HepG2 (cell line): ENCODE data around the gene NFIL3. TPM values are rescaled to one million over a fixed set of nuclear protein-coding genes. Genes with fewer than 3 reads are reported as not detected.

Experiments
- JDP2 ChIP-seq: sonication (generic); formaldehyde crosslinking; IDR thresholded peaks from 2 replicates; pipeline ENCODE4 v1.8.1; 2022; ENCODE audit warnings: missing genetic modification reagents, borderline replicate concordance
- KDM5B ChIP-seq: sonication (generic); formaldehyde crosslinking; IDR thresholded peaks from 2 replicates; pipeline ENCODE4 v1.4.0; 2020; ENCODE audit warnings: missing genetic modification reagents, mild to moderate bottlenecking, borderline replicate concordance
- MTA3 ChIP-seq: sonication (generic); formaldehyde crosslinking; IDR thresholded peaks from 2 replicates; pipeline ENCODE4 v1.4.0; 2020; ENCODE audit warnings: missing genetic modification reagents
- NFATC3 ChIP-seq: sonication (generic); formaldehyde crosslinking; IDR thresholded peaks from 2 replicates; pipeline ENCODE4 v1.5.1; 2020; ENCODE audit warnings: mild to moderate bottlenecking, missing genetic modification reagents
- PPARG ChIP-seq: conservative IDR thresholded peaks from 2 replicates; pipeline ENCODE4 v1.6.1; 2016; ENCODE audit warnings: missing biosample characterization, missing genetic modification reagents
- SATB2 ChIP-seq: sonication (generic); formaldehyde crosslinking; IDR thresholded peaks from 2 replicates; pipeline ENCODE4 v1.5.0; 2020; ENCODE audit warnings: missing genetic modification reagents
- SNAPC5 ChIP-seq: sonication (generic); formaldehyde crosslinking; IDR thresholded peaks from 2 replicates; pipeline ENCODE4 v1.8.1; 2023; ENCODE audit warnings: mild to moderate bottlenecking, missing genetic modification reagents, borderline replicate concordance
- TEAD2 ChIP-seq: sonication (generic); formaldehyde crosslinking; IDR thresholded peaks from 2 replicates; pipeline ENCODE4 v1.9.0; 2021; ENCODE audit warnings: missing genetic modification reagents
- TP53 ChIP-seq: sonication (generic); formaldehyde crosslinking; conservative IDR thresholded peaks from 2 replicates; pipeline ENCODE4 v1.4.0; 2020; ENCODE audit warnings: missing genetic modification reagents
- ZFP41 ChIP-seq: sonication (generic); formaldehyde crosslinking; IDR thresholded peaks from 2 replicates; pipeline ENCODE4 v1.4.0; 2020; ENCODE audit warnings: mild to moderate bottlenecking, missing genetic modification reagents, borderline replicate concordance
- ZKSCAN8 ChIP-seq: IDR thresholded peaks from 2 replicates; pipeline ENCODE4 v1.6.1; 2016; ENCODE audit warnings: borderline replicate concordance, missing genetic modification reagents, missing compliant biosample characterization
- ZNF574 ChIP-seq: sonication (generic); formaldehyde crosslinking; IDR thresholded peaks from 2 replicates; pipeline ENCODE4 v1.4.0; 2020; ENCODE audit warnings: missing genetic modification reagents
- ZNF660 ChIP-seq: sonication (generic); formaldehyde crosslinking; IDR thresholded peaks from 2 replicates; pipeline ENCODE4 v1.5.1; 2020; ENCODE audit warnings: mild to moderate bottlenecking, low read depth, missing genetic modification reagents, borderline replicate concordance
- ZNF670 ChIP-seq: sonication (generic); formaldehyde crosslinking; IDR thresholded peaks from 2 replicates; pipeline ENCODE4 v1.8.0; 2022; ENCODE audit warnings: mild to moderate bottlenecking, missing genetic modification reagents, borderline replicate concordance
- ZNF782 ChIP-seq: sonication (generic); formaldehyde crosslinking; IDR thresholded peaks from 2 replicates; pipeline ENCODE4 v1.4.0; 2020; ENCODE audit warnings: missing genetic modification reagents, mild to moderate bottlenecking, borderline replicate concordance
- polyA plus RNA-seq, 8 experiments: library from polyadenylated mRNA; depleted of rRNA in 3 of 8; stranded (reverse) in 7 of 8; unstranded in 1 of 8; fragments of >200 nt; fragmentation: Illumina TruSeq in 4 of 8; extraction: Trizol in 4 of 8; gene quantifications; 2 replicates each; pipeline versions ENCODE4 v1.2.1 to v1.2.3, GENCODE V29; 2011 to 2016; ENCODE audit warnings: low read depth in 4 of 8, missing spikeins in 1 of 8, mixed read lengths in 1 of 8; ENCODE audit not compliant: insufficient read depth in 1 of 8
- total RNA-seq, 5 experiments: library from RNA; depleted of rRNA; stranded (reverse); fragments of >200 nt; fragmentation: Illumina TruSeq; extraction: Trizol; gene quantifications; 2 replicates each; pipeline ENCODE4 v1.2.3, GENCODE V29; 2016; ENCODE audit warnings: low read depth in 1 of 5
- TF ChIP-seq, protein P1 (sequence below): sonication (generic); formaldehyde crosslinking; IDR thresholded peaks from one replicate; pipeline ENCODE4 v1.5.1; 2020; ENCODE audit warnings: mild to moderate bottlenecking, missing genetic modification reagents; ENCODE audit errors: not compliant biosample characterization
- TF ChIP-seq, protein P2 (sequence below): sonication (generic); formaldehyde crosslinking; IDR thresholded peaks from 2 replicates; pipeline ENCODE4 v1.8.0; 2022; ENCODE audit warnings: missing genetic modification reagents, mild to moderate bottlenecking, inconsistent platforms, borderline replicate concordance

Gene NFIL3
- total and polyA plus RNA-seq, 2 of the 13 experiments (the other 11 are each of a cell fraction or from before 2014, with no cell fraction given): 46.6 to 54.2 TPM

- TF ChIP-seq, protein P1, sequence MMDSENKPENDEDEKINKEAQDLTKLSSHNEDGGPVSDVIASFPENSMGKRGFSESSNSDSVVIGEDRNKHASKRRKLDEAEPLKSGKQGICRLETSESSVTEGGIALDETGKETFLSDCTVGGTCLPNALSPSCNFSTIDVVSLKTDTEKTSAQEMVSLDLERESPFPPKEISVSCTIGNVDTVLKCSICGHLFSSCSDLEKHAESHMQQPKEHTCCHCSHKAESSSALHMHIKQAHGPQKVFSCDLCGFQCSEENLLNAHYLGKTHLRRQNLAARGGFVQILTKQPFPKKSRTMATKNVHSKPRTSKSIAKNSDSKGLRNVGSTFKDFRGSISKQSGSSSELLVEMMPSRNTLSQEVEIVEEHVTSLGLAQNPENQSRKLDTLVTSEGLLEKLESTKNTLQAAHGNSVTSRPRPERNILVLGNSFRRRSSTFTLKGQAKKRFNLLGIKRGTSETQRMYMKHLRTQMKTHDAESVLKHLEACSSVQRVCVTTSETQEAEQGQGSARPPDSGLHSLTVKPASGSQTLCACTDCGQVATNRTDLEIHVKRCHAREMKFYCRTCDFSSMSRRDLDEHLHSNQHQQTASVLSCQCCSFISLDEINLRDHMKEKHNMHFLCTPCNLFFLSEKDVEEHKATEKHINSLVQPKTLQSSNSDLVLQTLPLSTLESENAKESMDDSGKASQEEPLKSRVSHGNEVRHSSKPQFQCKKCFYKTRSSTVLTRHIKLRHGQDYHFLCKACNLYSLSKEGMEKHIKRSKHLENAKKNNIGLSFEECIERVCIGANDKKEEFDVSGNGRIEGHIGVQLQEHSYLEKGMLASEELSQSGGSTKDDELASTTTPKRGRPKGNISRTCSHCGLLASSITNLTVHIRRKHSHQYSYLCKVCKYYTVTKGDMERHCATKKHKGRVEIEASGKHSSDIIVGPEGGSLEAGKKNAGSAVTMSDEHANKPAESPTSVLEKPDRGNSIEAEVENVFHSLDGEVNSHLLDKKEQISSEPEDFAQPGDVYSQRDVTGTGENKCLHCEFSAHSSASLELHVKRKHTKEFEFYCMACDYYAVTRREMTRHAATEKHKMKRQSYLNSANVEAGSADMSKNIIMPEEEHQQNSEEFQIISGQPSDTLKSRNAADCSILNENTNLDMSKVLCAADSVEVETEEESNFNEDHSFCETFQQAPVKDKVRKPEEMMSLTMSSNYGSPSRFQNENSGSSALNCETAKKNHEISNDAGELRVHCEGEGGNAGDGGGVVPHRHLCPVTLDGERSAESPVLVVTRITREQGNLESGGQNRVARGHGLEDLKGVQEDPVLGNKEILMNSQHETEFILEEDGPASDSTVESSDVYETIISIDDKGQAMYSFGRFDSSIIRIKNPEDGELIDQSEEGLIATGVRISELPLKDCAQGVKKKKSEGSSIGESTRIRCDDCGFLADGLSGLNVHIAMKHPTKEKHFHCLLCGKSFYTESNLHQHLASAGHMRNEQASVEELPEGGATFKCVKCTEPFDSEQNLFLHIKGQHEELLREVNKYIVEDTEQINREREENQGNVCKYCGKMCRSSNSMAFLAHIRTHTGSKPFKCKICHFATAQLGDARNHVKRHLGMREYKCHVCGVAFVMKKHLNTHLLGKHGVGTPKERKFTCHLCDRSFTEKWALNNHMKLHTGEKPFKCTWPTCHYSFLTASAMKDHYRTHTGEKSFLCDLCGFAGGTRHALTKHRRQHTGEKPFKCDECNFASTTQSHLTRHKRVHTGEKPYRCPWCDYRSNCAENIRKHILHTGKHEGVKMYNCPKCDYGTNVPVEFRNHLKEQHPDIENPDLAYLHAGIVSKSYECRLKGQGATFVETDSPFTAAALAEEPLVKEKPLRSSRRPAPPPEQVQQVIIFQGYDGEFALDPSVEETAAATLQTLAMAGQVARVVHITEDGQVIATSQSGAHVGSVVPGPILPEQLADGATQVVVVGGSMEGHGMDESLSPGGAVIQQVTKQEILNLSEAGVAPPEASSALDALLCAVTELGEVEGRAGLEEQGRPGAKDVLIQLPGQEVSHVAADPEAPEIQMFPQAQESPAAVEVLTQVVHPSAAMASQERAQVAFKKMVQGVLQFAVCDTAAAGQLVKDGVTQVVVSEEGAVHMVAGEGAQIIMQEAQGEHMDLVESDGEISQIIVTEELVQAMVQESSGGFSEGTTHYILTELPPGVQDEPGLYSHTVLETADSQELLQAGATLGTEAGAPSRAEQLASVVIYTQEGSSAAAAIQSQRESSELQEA (CRISPR knock-in tag): peak; percentile 32
- TF ChIP-seq SATB2 (CRISPR knock-in tag) (no peak), JDP2 (CRISPR knock-in tag) (no peak; the same call in 1 of the 2 replicates), TEAD2 (CRISPR knock-in tag) (no peak), PPARG (no peak), ZNF574 (peak; percentile 67; the same call in 1 of the 2 replicates), ZNF670 (CRISPR knock-in tag) (no peak), KDM5B (CRISPR knock-in tag) (peak; percentile 79), ZFP41 (CRISPR knock-in tag) (no peak), MTA3 (CRISPR knock-in tag) (no peak), ZNF660 (CRISPR knock-in tag) (no peak), ZNF782 (no peak), ZKSCAN8 (CRISPR knock-in tag) (no peak), SNAPC5 (CRISPR knock-in tag) (no peak), NFATC3 (CRISPR knock-in tag) (no peak), TP53 (CRISPR knock-in tag) (0 out of 2 replicates have a peak, but pooled peaks have one; percentile 11)
- TF ChIP-seq, protein P2, sequence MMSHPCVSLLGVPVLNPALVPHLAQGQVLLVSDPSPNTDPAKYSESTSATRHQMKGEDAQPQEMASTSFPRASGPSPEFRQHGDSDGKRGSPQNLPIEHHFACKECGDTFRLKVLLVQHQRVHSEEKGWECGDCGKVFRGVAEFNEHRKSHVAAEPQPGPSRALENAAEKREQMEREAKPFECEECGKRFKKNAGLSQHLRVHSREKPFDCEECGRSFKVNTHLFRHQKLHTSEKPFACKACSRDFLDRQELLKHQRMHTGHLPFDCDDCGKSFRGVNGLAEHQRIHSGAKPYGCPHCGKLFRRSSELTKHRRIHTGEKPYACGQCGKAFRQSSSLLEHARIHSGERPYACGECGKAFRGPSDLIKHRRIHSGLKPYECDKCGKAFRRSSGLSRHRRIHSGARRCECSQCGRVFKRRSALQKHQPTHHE (CRISPR knock-in tag): no peak; the same call in 1 of the 2 replicates
Measured at GRCh38 chr9:91361291-91362050, 62.2 kb downstream of the NFIL3 start, which contains the start of gene AUH (continued).
